GM19351 (cell line): ENCODE data around the gene RAMACL.
"Not testable (repeated sequence)": the region's sequence is repeated elsewhere in the genome, so short reads cannot be mapped to it uniquely, and the experiment has no call there.

Experiments used
- ATAC-seq: cut with Tn5 transposase; IDR thresholded peaks from one replicate; pipeline ENCODE4 v1.9.1; 2021; ENCODE audit warnings: mild to moderate bottlenecking, moderate library complexity; ENCODE audit not compliant: unreplicated experiment

RAMACL gene

GRCh38 chr6:166597711-166598440 is 11.4 kb upstream of the RAMACL start:
- no peak for ATAC-seq

DNA sequence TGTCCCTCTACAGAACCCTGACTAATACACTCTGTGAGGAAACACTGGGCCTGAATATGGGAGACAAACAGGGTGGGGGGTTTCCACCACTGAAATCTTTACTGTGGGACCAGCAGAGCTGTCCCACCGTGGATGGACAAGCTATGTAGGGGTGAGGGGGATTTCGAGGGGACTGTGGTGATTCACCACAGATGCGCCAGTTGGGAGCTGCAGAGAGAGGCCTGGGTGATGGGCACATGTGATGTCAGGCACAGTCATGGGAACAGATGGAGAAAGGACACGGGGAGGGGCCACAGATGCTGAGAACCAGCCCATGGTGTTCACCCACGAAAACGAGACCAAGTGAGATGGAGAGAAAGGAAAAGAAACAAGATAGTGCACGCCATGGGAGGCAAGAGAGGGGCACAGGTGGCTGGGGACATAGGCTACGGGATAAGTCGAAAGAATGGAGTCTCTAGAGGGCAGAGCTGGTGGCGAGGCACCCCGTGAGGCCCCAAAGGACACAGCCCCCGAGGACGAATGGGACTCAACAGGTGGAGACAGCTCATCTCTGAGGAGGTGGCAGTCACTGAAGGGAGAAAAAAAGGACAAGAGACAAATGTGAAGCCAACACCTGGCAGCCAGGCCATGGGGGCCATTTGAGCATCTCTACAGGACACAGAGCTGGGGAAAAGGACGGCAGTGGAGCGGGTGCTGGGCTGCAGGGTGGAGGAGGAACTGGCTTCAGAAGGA is 10.5 kb upstream of the RAMACL start:
- no peak for ATAC-seq

GRCh38 chr6:166595949-166596348 is 9.5 kb upstream of the RAMACL start:
- no peak for ATAC-seq

- ATAC-seq: no peak
Observed at GRCh38 chr6:166595061-166595780, 8.7 kb upstream of the RAMACL start.

DNA sequence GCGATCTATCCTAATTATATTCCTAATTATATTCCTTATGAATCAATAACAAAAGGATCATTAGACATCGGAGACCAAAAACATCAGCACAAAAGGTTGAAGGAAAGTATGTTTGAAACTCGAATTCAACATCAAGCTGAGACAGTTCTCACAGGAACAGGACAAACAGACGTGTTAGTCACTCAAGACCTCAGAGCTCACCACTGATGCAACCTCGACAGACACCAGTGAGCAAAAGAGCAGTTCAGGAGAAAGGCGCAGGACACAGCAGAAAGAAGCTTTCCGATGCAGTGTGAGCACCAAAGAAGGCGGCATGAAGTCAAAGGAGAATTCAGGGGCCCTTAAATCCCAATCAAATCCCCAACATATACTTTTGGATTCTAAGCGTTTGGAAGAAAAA is 6.3 kb upstream of the RAMACL start:
- ATAC-seq: no peak

- no peak for ATAC-seq
Observed at GRCh38 chr6:166591961-166592520, 5.6 kb upstream of the RAMACL start.

- ATAC-seq: no peak
Observed at GRCh38 chr6:166591026-166591425, 4.5 kb upstream of the RAMACL start.

DNA sequence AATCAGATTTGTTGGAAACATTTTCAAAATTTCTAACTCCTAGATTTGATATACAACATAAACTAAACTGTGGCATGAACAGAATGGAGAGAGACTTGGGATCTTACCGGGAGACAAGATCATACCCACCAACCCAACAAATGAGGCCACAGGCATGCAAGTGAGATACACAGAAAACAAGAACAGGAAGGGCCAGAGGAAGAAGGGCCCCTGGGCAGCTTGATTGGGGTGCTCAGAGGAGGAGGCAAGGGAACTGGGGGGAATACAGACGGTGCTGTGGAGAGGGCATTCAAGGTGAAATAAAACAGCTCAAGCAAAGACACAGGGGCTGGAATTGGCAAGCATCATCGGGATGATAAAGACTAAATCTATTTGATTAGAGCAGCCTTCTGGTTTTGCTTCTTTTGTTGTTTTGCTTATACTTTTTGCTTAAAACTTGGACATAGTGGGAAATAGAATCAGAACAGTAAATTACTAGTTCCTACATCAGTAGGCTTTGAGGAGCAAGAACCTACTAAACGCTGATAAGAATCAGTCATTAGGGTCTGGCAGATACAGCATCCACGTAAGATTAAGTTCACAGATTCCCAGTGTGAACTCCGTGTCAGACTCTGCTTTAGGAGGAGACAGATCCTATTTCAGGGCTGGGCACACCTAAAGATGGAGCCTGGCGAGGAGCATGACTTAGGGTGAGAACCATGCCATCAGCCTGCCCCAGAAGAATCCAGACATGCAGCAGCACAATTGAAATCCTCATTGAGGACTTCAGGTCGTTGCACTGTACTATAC is 3.5 kb upstream of the RAMACL start:
- ATAC-seq: no peak

- ATAC-seq: no peak
Observed at GRCh38 chr6:166589337-166589731, 2.9 kb upstream of the RAMACL start.

DNA sequence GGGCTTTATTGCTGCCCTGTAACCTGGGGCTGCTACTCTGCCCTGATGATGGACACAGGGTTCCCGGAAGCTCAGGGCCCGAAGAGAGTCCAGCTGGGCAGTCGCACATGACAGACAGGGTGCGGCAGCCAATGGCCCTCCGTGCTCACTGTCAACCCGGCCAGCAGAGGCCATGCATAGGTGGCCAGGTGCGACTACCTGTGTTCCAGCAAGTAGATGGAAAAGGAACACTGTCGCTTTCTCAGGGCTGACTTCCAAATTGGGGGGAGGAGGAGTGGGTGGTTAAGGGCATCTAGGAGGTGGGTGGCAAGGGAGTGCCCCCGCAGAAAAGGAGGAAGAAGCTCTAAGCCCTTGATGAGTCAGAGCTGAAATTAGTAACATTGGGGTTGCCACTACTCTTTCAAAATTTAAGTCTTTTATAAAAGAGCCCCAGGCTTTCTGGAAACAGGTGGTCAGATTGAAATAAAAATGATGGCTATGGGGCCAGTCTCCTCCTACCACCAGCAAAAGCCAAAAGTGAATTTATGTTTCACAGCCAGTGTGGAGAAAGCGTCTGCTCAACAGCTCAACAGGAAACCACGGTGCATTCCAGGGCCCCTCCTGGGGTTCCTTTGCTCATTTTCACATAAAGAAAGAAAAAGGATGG is 2.3 kb upstream of the RAMACL start:
- peak; percentile 24 for ATAC-seq

DNA sequence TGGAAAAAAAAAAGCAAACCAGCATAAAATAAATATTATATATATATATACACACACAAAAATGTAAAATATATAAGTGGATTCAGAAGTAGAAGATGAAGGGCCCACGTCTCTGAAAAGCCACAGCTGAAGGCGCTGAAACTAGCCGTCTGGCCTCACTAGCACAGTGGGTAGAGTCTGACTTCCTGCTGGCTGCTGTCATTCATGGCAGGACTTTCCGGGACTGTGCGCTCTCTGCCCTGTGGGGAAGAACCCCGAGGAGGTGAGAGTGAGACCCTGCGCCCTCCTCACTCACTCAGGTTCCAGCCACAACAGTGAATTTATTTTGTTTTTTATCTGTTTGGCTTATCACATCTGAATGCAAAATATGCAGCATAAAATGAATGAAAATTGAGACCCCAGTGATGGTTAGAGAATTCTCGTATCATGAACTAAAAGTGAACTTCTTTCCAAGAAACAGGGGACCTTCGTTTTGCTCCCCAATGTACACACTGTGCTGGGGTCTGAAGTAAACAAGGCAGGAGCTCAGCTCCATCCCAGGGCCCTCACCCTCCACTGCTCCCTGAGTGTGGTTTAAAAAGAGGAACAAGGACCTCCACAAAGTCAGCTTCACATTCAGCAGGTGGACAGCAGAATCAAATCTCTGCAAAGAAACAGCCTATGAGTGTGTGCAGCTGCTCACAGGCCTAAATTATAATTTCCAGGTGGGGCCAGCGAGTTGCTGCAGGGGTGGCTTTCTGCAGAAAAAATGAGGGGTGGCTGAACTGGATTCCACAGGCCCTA is 1.3 kb upstream of the RAMACL start:
- ATAC-seq: peak; percentile 77

DNA sequence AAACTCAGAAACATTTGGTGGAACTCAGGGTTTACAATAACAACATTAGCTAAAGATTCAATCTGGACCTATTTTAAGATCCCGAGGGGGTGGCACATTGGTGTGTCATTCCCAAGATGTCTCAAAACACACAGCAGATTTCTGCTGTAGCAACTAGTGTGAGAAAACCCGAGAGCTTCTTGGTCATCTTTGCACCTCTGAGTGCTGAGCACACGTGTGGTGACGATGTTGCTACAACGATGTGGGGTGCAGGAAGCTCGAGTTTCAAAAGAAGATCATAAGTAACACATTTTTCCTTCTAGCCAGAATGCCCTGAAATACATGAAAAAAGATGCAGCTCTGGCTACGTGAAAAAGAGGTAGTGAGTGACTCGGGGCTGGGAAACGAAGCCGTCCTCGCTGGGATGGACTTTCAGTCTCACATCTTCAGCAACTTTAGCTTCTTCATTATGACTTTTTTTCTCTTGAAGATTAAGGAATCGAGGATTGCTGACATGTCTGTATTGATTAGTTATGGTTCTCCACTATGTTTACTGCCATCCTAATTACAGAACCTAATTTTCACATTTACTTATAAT is 1.5 kb downstream of the RAMACL start:
- ATAC-seq: no peak

DNA sequence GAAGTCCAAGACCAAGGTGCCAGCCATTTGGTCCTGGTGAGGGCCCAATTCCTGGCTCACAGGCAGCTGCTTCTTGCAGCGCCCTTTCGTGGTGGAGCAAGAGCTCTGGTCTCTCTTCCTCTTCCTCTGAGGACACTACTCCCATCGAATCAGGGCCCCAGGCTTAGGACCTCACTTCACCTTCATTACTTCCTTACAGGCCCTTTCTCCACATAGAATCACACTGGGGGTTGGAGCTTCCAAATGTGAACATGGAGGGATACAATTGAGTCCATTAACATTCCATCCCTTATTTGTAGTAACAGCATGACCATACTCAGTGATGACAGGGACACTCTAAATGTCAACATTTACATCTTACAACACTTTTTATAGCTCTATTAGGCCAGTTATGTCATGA is 2.3 kb downstream of the RAMACL start:
- ATAC-seq: no peak

GRCh38 chr6:166583230-166583965 is 3.1 kb downstream of the RAMACL start:
- ATAC-seq: no peak

DNA sequence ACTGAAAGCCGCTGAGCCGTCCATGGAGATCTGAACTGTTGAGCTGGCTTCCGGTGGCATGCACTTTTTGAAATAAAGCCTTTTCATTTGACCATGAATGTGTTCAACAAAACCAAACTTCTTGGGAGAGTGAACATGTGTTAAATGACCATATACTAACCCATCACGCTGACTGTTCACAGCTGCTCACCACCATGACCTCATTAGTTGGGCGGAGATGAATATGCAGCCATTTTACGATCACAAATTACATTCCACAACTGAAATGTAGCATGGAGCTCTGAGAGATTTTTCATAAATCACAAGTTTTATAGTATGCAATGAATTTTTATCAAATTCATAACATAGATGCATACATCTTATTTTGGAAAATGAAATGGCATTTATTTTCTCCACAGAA is 4.2 kb downstream of the RAMACL start:
- no peak for ATAC-seq

GRCh38 chr6:166581801-166582200 is 4.7 kb downstream of the RAMACL start:
- ATAC-seq: not testable (repeated sequence)

DNA sequence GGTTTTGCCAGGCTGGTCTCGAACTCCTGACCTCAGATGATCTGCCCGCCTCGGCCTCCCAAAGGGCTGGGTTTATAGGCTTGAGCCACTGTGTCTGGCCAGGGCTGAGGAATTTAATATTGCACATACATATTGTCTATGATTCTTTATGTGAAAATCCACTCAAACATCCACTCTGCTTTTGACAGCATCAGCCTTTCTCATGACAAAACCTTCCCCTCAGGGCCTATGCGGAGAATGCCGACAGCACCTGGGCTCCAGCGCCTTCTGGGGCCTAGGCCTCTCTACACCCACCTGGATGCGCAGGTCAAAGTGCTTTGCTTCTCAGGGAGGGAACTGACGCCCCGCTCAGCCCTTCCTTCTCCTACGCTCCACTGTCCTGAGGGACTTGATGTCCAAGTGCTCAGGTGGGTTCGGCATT is 5.4 kb downstream of the RAMACL start:
- no peak for ATAC-seq
